Liver (tissue), 9 donors: Measurements from ENCODE around the gene HOXB3. TPM values are rescaled to one million over a fixed set of nuclear protein-coding genes. Genes with fewer than 3 reads are reported as not detected.

Experiments used
- DNase-seq: peaks from one replicate; pipeline ENCODE4 v3.0.0-alpha.2; 2017; ENCODE audit warnings: low spot score
- H3K27ac ChIP-seq, 2 donors: one replicate each; pipeline ENCODE4 v1.7.0; 2013; ENCODE audit warnings: inconsistent platforms in 2 of 2, low read length in 2 of 2, control low read depth in 1 of 2, low read depth in 1 of 2, mild to moderate bottlenecking in 1 of 2
- H3K27me3 ChIP-seq, 4 donors: one replicate each; pipeline versions ENCODE4 v1.6.1 to v1.7.0; 2013; ENCODE audit warnings: low read length in 3 of 4, inconsistent platforms in 1 of 4, mild to moderate bottlenecking in 1 of 4, moderate library complexity in 1 of 4; ENCODE audit not compliant: control insufficient read depth in 4 of 4, insufficient read depth in 4 of 4
- H3K36me3 ChIP-seq, 4 donors: one replicate each; pipeline versions ENCODE4 v1.6.1 to v1.7.0; 2013; ENCODE audit warnings: low read length in 3 of 4, mild to moderate bottlenecking in 3 of 4, low read depth in 1 of 4, moderate library complexity in 1 of 4; ENCODE audit not compliant: control insufficient read depth in 4 of 4, insufficient read depth in 3 of 4
- H3K4me1 ChIP-seq, 4 donors: one replicate each; pipeline versions ENCODE4 v1.6.1 to v1.7.0; 2013; ENCODE audit warnings: low read length in 3 of 4, mild to moderate bottlenecking in 3 of 4, moderate library complexity in 1 of 4; ENCODE audit not compliant: control insufficient read depth in 4 of 4, insufficient read depth in 4 of 4
- H3K4me3 ChIP-seq, 3 donors: one replicate each; pipeline versions ENCODE4 v1.6.1 to v1.7.0; 2013; ENCODE audit warnings: low read length in 3 of 3, control low read depth in 1 of 3, low read depth in 1 of 3, mild to moderate bottlenecking in 1 of 3
- H3K9ac ChIP-seq, 2 donors: one replicate each; pipeline ENCODE4 v1.7.0; 2013; ENCODE audit warnings: low read length in 2 of 2, mild to moderate bottlenecking in 2 of 2, moderate library complexity in 2 of 2, control low read depth in 1 of 2, low read depth in 1 of 2
- H3K9me3 ChIP-seq, 4 donors: one replicate each; pipeline versions ENCODE4 v1.6.1 to v1.7.0; 2013; ENCODE audit warnings: low read length in 3 of 4; ENCODE audit not compliant: control insufficient read depth in 4 of 4
- EGR1 ChIP-seq, 2 donors: IDR thresholded peaks; 2 replicates each; pipeline ENCODE4 v1.6.1; 2016 to 2018; ENCODE audit warnings: antibody characterized with exemption in 2 of 2, low read depth in 2 of 2
- FOXA1 ChIP-seq: IDR thresholded peaks from 2 replicates; pipeline ENCODE4 v1.6.1; 2016; ENCODE audit warnings: antibody characterized with exemption
- HNF4A ChIP-seq, 2 donors: conservative IDR thresholded peaks; 2 replicates each; pipeline ENCODE4 v1.6.1; 2016; ENCODE audit warnings: antibody characterized with exemption in 2 of 2, mild to moderate bottlenecking in 2 of 2
- HNF4G ChIP-seq: IDR thresholded peaks from 2 replicates; pipeline ENCODE4 v1.6.1; 2016; ENCODE audit warnings: antibody characterized with exemption
- JUND ChIP-seq, 2 donors: IDR thresholded peaks; 2 replicates each; pipeline ENCODE4 v1.6.1; 2016; ENCODE audit warnings: antibody characterized with exemption in 2 of 2
- MAX ChIP-seq: IDR thresholded peaks from 2 replicates; pipeline ENCODE4 v1.6.1; 2016; ENCODE audit warnings: antibody characterized with exemption
- NR2F2 ChIP-seq: IDR thresholded peaks from 2 replicates; pipeline ENCODE4 v1.6.1; 2016; ENCODE audit warnings: antibody characterized with exemption
- RAD21 ChIP-seq, 2 donors: IDR thresholded peaks; 2 replicates each; pipeline ENCODE4 v1.6.1; 2016; ENCODE audit warnings: antibody characterized with exemption in 2 of 2, mild to moderate bottlenecking in 2 of 2
- SP1 ChIP-seq: IDR thresholded peaks from 2 replicates; pipeline ENCODE4 v1.6.1; 2018; ENCODE audit warnings: antibody characterized with exemption, mild to moderate bottlenecking
- TAF1 ChIP-seq: conservative IDR thresholded peaks from 2 replicates; pipeline ENCODE4 v1.6.1; 2016; ENCODE audit warnings: antibody characterized with exemption, mild to moderate bottlenecking
- ZBTB33 ChIP-seq: IDR thresholded peaks from 2 replicates; pipeline ENCODE4 v1.6.1; 2016; ENCODE audit warnings: antibody characterized with exemption
- WGBS: extraction: QIAGEN DNeasy Blood & Tissue Kit; methylation state at CpG from one replicate; pipeline ENCODE4 v1.1.7; 2013; 5-methylcytosine and 5-hydroxymethylcytosine counted together
- polyA plus RNA-seq, 2 donors: library from polyadenylated mRNA; stranded (reverse) in 1 of 2; unstranded in 1 of 2; fragments of 200-250 nt in 1 of 2; fragments of >200 nt in 1 of 2; fragmentation: Nextera tagmentation in 1 of 2; extraction: Ambion mirVana in 1 of 2; gene quantifications; one replicate each; pipeline versions ENCODE4 v1.2.1 to v1.2.3, GENCODE V29; 2013 to 2015
- total RNA-seq, 2 donors: library from RNA; depleted of rRNA; stranded (reverse); fragments of >200 nt; gene quantifications; one replicate each; pipeline ENCODE4 v1.2.3, GENCODE V29; 2014
- TF ChIP-seq, protein P1 (sequence below): IDR thresholded peaks from 2 replicates; pipeline ENCODE4 v1.6.1; 2016; ENCODE audit warnings: antibody characterized with exemption
- TF ChIP-seq, protein P2 (sequence below): fragments of 150-350 bp; IDR thresholded peaks from 2 replicates; pipeline ENCODE4 v1.5.1; 2017; ENCODE audit warnings: improper control_type of control experiment, low read depth, low read length; ENCODE audit not compliant: missing input control
- donor health status: healthy.
- donor health status: healthy.
- donor health status: healthy.
- donor health status: healthy.
- donor health status: healthy.

The HOXB3 gene
- total and polyA plus RNA-seq, 4 donors = 0.75 to 2.2 (median 1.2) TPM

GRCh38 chr17:48545022-48545375, 45.0 kb downstream of the HOXB3 start, which contains the start of gene HOXB2 (continued):
- TF ChIP-seq MAX = no peak
- TF ChIP-seq NR2F2 = no peak

DNA sequence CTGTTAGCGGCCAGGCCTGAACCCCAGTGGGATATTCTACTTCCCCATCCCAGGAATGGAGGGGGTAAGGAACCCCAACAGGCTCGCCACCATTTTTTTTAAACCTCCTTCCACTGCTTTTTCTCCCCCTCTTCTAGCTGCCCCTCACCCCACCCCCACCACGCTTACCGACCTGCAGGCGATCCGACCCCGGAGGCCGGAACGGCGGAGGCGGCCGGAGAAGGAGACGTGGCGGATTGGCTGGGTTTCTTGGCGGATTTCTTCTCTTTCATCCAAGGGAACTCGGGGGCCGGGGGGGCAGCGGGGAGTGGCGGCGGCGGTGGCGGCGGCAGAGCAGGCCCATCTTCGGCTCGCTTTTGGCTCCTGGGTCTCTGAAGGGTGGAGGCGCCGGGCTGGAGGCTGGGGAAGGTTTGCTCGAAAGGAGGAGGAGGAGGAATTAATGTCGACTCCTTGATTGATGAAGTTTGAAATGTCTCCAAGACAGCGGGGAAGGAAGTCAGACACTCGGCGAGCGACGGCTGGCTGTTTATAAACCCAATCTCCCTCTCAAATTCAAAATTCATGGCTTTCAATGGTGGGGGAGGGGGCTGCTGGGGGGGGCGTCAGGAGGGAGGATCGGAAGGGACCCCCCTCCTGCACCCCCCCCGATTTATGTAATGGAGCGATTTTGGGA, 45.6 kb downstream of the HOXB3 start:
- Histone ChIP-seq H3K4me1 (peaks cover 0 to 12% (median 3%) of the 10 kb centered on the region in 4 donors), H3K27me3 (peaks cover 2 to 14% (median 3%) of the 10 kb centered on the region in 4 donors), H3K4me3 (peak overlapping the region; percentile 19 to 57 (median 44)), H3K27ac (peak overlapping the region; percentile 61 to 77), H3K36me3 (no peaks in the 10 kb centered on the region), H3K9ac (no peak overlapping the region), H3K9me3 (no peaks in the 10 kb centered on the region)
- peak; percentile 66 for DNase-seq
- 10% methylated on average over 38 of the region's 38 CpGs for WGBS
- TF ChIP-seq, protein P1, sequence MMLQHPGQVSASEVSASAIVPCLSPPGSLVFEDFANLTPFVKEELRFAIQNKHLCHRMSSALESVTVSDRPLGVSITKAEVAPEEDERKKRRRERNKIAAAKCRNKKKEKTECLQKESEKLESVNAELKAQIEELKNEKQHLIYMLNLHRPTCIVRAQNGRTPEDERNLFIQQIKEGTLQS = no peak

DNA sequence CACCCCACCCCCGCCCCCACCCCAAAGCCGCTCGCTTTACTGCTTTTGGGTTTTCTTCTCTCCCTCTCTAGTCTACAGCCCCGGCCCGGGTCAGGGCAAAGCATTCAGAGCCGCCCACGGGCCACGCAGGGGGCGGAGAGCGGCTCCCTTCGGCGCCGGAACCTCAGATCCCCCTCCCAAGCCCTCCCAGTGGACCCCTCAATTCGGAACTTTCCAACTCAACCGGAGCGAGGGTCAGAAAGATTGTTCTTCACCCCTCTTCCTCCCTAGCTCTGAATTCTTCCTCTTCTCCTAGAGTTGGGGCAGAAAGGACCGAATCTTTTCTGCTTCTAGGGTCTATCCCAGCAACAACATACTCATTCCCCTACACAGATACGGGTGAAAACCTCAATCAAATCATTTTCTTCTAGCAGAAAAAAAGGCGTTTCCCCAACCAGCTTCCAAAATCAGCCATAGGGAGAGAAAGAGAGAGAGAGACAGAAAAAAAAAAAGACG, 46.1 kb downstream of the HOXB3 start:
- WGBS = 9% methylated on average over 20 of the region's 20 CpGs
- no peak overlapping the region for H3K9ac ChIP-seq
- peaks cover 0 to 12% (median 3%) of the 10 kb centered on the region in 4 donors for H3K4me1 ChIP-seq
- no peaks in the 10 kb centered on the region for H3K36me3 ChIP-seq
- no peak for TF ChIP-seq SP1
- no peak for TF ChIP-seq NR2F2
- no peak for TF ChIP-seq RAD21 (IDR thresholded peaks at IDR 0.05)
- no peak for TF ChIP-seq HNF4A (conservative IDR thresholded peaks at IDR 0.05)
- TF ChIP-seq FOXA1 = no peak
- no peak for TF ChIP-seq ZBTB33
- no peak for TF ChIP-seq EGR1 (IDR thresholded peaks at IDR 0.05; ENCODE audit: low read depth in 2 of 2)
- TF ChIP-seq JUND (IDR thresholded peaks at IDR 0.05) = no peak
- no peak for TF ChIP-seq TAF1
- DNase-seq = no peak
- peak overlapping the region; percentile 61 to 77 for H3K27ac ChIP-seq
- no peaks in the 10 kb centered on the region for H3K9me3 ChIP-seq
- H3K27me3 ChIP-seq = peaks cover 2 to 18% (median 3%) of the 10 kb centered on the region in 4 donors
- H3K4me3 ChIP-seq = peak overlapping the region; percentile 19 to 57 (median 44)

DNA sequence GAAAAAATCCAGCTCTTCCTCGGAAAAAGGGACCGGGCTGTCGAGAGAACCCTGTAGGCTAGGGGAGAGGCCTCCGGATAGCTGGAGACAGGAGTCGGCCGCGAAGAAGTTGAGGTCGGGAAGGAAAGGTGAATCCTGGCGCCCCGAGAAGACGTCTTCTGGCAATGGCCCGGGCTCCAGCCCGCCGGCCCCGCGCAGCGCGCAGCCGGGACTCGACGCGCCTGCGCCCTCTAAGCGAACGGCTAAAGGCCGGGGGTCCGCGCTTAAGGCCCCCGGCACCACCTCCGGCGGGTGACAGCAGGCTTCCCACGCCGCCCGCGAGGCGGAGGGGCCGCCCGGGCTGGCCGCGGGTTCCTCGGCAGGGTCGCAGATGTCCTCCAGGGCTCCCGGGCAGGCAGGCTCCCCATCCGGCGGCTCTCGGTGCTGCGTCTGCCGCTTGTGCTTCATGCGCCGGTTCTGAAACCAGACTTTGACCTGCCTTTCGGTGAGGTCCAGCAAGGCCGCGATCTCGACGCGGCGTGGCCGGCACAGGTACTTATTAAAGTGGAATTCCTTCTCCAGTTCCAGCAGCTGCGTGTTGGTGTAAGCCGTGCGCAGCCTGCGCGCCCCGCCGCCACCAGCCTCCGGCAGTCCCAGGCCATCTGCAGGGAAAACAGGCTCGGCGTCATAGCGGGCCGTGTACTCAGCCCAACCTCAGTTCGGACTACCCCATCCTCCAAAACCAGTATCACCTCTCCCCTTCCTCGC, 46.8 kb downstream of the HOXB3 start:
- WGBS = 3% methylated on average over 72 of the region's 72 CpGs
- peaks cover 0 to 12% (median 3%) of the 10 kb centered on the region in 4 donors for H3K4me1 ChIP-seq
- peaks cover 2 to 18% (median 3%) of the 10 kb centered on the region in 4 donors for H3K27me3 ChIP-seq

More for the DNA sequence above, 46.8 kb downstream of the HOXB3 start:
- DNase-seq = peak; percentile 73
- TF ChIP-seq HNF4A (conservative IDR thresholded peaks at IDR 0.05) = peak in 1 of 2 donors; percentile 30
- no peak for TF ChIP-seq ZBTB33
- no peak for TF ChIP-seq EGR1 (IDR thresholded peaks at IDR 0.05; ENCODE audit: low read depth in 2 of 2)
- no peak for TF ChIP-seq HNF4G
- TF ChIP-seq, protein P2, sequence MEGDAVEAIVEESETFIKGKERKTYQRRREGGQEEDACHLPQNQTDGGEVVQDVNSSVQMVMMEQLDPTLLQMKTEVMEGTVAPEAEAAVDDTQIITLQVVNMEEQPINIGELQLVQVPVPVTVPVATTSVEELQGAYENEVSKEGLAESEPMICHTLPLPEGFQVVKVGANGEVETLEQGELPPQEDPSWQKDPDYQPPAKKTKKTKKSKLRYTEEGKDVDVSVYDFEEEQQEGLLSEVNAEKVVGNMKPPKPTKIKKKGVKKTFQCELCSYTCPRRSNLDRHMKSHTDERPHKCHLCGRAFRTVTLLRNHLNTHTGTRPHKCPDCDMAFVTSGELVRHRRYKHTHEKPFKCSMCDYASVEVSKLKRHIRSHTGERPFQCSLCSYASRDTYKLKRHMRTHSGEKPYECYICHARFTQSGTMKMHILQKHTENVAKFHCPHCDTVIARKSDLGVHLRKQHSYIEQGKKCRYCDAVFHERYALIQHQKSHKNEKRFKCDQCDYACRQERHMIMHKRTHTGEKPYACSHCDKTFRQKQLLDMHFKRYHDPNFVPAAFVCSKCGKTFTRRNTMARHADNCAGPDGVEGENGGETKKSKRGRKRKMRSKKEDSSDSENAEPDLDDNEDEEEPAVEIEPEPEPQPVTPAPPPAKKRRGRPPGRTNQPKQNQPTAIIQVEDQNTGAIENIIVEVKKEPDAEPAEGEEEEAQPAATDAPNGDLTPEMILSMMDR = peak; percentile 3
- peak overlapping the region; percentile 27 to 57 (median 38) for H3K4me3 ChIP-seq
- no peaks in the 10 kb centered on the region for H3K9me3 ChIP-seq
- H3K9ac ChIP-seq = peak overlapping the region in 1 of 2 donors; percentile 58
- H3K36me3 ChIP-seq = no peaks in the 10 kb centered on the region
- peak overlapping the region; percentile 61 to 77 for H3K27ac ChIP-seq
